Measurements from ENCODE around the gene STIM1.

DNA sequence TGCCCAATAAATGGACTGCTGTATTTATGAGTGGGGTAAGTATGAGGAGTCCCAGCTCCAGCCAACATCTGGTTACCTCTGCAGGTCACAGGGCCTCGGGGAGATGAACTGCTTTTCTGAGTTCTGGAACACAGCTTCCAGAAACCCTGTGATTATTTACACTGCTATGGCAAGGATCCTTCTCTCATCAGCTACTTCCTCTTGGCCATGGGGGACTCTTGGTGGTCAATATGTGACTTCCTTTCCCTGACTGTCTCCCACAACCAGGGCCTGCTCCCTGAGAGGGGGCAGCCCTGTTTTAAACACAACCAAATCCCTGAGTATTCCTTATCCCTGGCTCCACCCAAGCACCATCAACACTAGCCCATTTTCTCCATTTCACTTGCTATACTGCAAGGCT, 24.7 kb upstream of the STIM1 start:
- TF ChIP-seq CTCF (IDR thresholded peaks at IDR 0.05; ENCODE audit: insufficient read depth, low read length): no peak
- TF ChIP-seq POLR2AphosphoS5 (IDR thresholded peaks at IDR 0.05; ENCODE audit: low read depth): no peak

Data from HL-60 (cell line).